HG02970 (cell line): ENCODE results near the gene PLXDC1.
"Not testable (repeated sequence)": the region's sequence is repeated elsewhere in the genome, so short reads cannot be mapped to it uniquely, and the experiment has no call there.

Experiments used
- ATAC-seq: cut with Tn5 transposase; IDR thresholded peaks from one replicate; pipeline ENCODE4 v1.9.1; 2021; ENCODE audit warnings: mild to moderate bottlenecking, moderate library complexity, moderate number of reproducible peaks; ENCODE audit not compliant: unreplicated experiment, low FRiP score

PLXDC1 gene

GRCh38 chr17:39183045-39183444 lies 31.6 kb upstream of the PLXDC1 start:
- ATAC-seq: no peak

- ATAC-seq: no peak
Observed at GRCh38 chr17:39181303-39181702, 29.9 kb upstream of the PLXDC1 start.

GRCh38 chr17:39178536-39178935 lies 27.1 kb upstream of the PLXDC1 start:
- ATAC-seq: no peak

GRCh38 chr17:39177256-39177655 lies 25.8 kb upstream of the PLXDC1 start:
- ATAC-seq: no peak

- ATAC-seq: no peak
Observed at GRCh38 chr17:39175695-39176093, 24.3 kb upstream of the PLXDC1 start.

- no peak for ATAC-seq
Observed at GRCh38 chr17:39174920-39175694, 23.7 kb upstream of the PLXDC1 start.

GRCh38 chr17:39173526-39174274 lies 22.3 kb upstream of the PLXDC1 start:
- no peak for ATAC-seq

- ATAC-seq: no peak
Observed at GRCh38 chr17:39173080-39173479, 21.6 kb upstream of the PLXDC1 start.

- no peak for ATAC-seq
Observed at GRCh38 chr17:39171933-39172332, 20.5 kb upstream of the PLXDC1 start.

- ATAC-seq: no peak
Observed at GRCh38 chr17:39170558-39170957, 19.1 kb upstream of the PLXDC1 start.

- ATAC-seq: no peak
Observed at GRCh38 chr17:39170109-39170508, 18.7 kb upstream of the PLXDC1 start.

GRCh38 chr17:39169518-39169917 lies 18.1 kb upstream of the PLXDC1 start:
- no peak for ATAC-seq

- ATAC-seq: no peak
Observed at GRCh38 chr17:39169101-39169500, 17.7 kb upstream of the PLXDC1 start.

- not testable (repeated sequence) for ATAC-seq
Observed at GRCh38 chr17:39168503-39168902, 17.1 kb upstream of the PLXDC1 start.

- ATAC-seq: no peak
Observed at GRCh38 chr17:39167476-39167875, 16.0 kb upstream of the PLXDC1 start.

GRCh38 chr17:39166437-39167335 lies 15.2 kb upstream of the PLXDC1 start:
- ATAC-seq: no peak

- no peak for ATAC-seq
Observed at GRCh38 chr17:39165841-39166349, 14.5 kb upstream of the PLXDC1 start, which contains the start of gene ARL5C. TSS of gene ARL5C (minus strand) at chr17:39166161. CDS start at chr17:39165760, 401 bp downstream.

GRCh38 chr17:39165178-39165840 lies 13.9 kb upstream of the PLXDC1 start:
- no peak for ATAC-seq

GRCh38 chr17:39164675-39165143 lies 13.3 kb upstream of the PLXDC1 start:
- ATAC-seq: no peak

GRCh38 chr17:39161962-39162361 lies 10.5 kb upstream of the PLXDC1 start:
- no peak for ATAC-seq
